B cell (primary cell): Measurements from ENCODE around the gene GREM1. TPM values are rescaled to one million over a fixed set of nuclear protein-coding genes. Genes with fewer than 3 reads are reported as not detected.

Experiments
- ATAC-seq: fragments of 200-7000 bp; cut with Tn5 transposase; one replicate; pipeline ENCODE4 v1.10.0; 2021; ENCODE audit warnings: low read depth, mild to moderate bottlenecking, moderate number of reproducible peaks, moderate library complexity
- CTCF ChIA-PET: fragments of 350-600 bp; sonication (Branson Sonifier 250); formaldehyde crosslinking; loops from one replicate; lab custom pipeline; 2021; ENCODE audit warnings: antibody characterized with exemption, inconsistent platforms; lab: Charles Lee
- POLR2A ChIA-PET: fragments of 350-600 bp; sonication (Branson Sonifier 250); formaldehyde crosslinking; loops from one replicate; lab custom pipeline; 2021; ENCODE audit warnings: antibody characterized with exemption; lab: Charles Lee
- DNase-seq: peaks from one replicate; pipeline ENCODE4 v3.0.0; 2013
- H2AFZ ChIP-seq: 2 replicates; pipeline ENCODE4 v1.6.1; 2012; ENCODE audit warnings: mild to moderate bottlenecking, low read depth, low read length; ENCODE audit not compliant: insufficient read depth, poor library complexity, severe bottlenecking
- H3K27ac ChIP-seq, 2 donors: 1 replicate in 1 of 2; 2 replicates in 1 of 2; pipeline ENCODE4 v1.5.1; 2012 to 2013; ENCODE audit warnings: low read length in 2 of 2, mild to moderate bottlenecking in 2 of 2, moderate library complexity in 1 of 2
- H3K27me3 ChIP-seq, 4 experiments: fragments of 200-600 bp in 1 of 4; sonication (generic) in 1 of 4; replicated peaks in 1 of 4; 1 replicate in 2 of 4; 2 replicates in 2 of 4; pipeline versions ENCODE4 v1.6.1 to v1.7.0; 2013 to 2016; ENCODE audit warnings: low read length in 3 of 4, mild to moderate bottlenecking in 2 of 4, mixed read lengths in 1 of 4, moderate library complexity in 1 of 4; ENCODE audit not compliant: insufficient read depth in 4 of 4, control insufficient read depth in 3 of 4; ENCODE audit errors: control extremely low read depth in 1 of 4
- H3K36me3 ChIP-seq, 2 experiments: replicated peaks in 1 of 2; 1 replicate in 1 of 2; 2 replicates in 1 of 2; pipeline versions ENCODE4 v1.6.1 to v1.7.1; 2013; ENCODE audit warnings: low read length in 1 of 2; ENCODE audit not compliant: insufficient read depth in 2 of 2, control insufficient read depth in 1 of 2; ENCODE audit errors: control extremely low read depth in 1 of 2, extremely low read depth in 1 of 2
- H3K4me1 ChIP-seq, 2 donors: fragments of 200-600 bp in 1 of 2; sonication (generic) in 1 of 2; 1 replicate in 1 of 2; 2 replicates in 1 of 2; pipeline versions ENCODE4 v1.5.1 to v1.6.1; 2013 to 2017; ENCODE audit warnings: low read length in 2 of 2; ENCODE audit not compliant: control insufficient read depth in 2 of 2, insufficient read depth in 2 of 2
- H3K4me2 ChIP-seq: replicated peaks from 2 replicates; pipeline ENCODE3; 2012; ENCODE audit warnings: mild to moderate bottlenecking, low read depth, low read length; ENCODE audit not compliant: poor library complexity, severe bottlenecking
- H3K4me3 ChIP-seq, 5 experiments: fragments of 200-600 bp in 1 of 5; sonication (generic) in 1 of 5; 1 replicate in 3 of 5; 2 replicates in 2 of 5; pipeline versions ENCODE4 v1.5.1 to v1.7.0; 2011 to 2016; ENCODE audit warnings: low read length in 4 of 5, mild to moderate bottlenecking in 4 of 5, low read depth in 2 of 5, control low read depth in 1 of 5, moderate library complexity in 1 of 5; ENCODE audit not compliant: insufficient read depth in 1 of 5; ENCODE audit errors: control extremely low read depth in 1 of 5, extremely low read depth in 1 of 5
- H3K79me2 ChIP-seq: fragments of 200-600 bp; sonication (generic); one replicate; pipeline ENCODE4 v1.6.0; 2016; ENCODE audit warnings: low read length; ENCODE audit not compliant: control insufficient read depth, insufficient read depth
- H3K9ac ChIP-seq: fragments of 200-600 bp; sonication (generic); 2 replicates; pipeline ENCODE4 v1.6.1; 2017; ENCODE audit warnings: mild to moderate bottlenecking, low read length, moderate library complexity
- H3K9me3 ChIP-seq, 3 donors: one replicate each; pipeline versions ENCODE4 v1.6.1 to v1.7.1; 2013; ENCODE audit warnings: low read length in 2 of 3; ENCODE audit not compliant: control insufficient read depth in 2 of 3, insufficient read depth in 1 of 3; ENCODE audit errors: control extremely low read depth in 1 of 3
- H4K20me1 ChIP-seq: 2 replicates; pipeline ENCODE4 v1.6.0; 2012; ENCODE audit warnings: mild to moderate bottlenecking, low read length; ENCODE audit not compliant: insufficient read depth, control insufficient read depth, poor library complexity, severe bottlenecking
- H3K27ac Mint-ChIP-seq: one replicate; pipeline ENCODE4 v1.8.0; 2021; ENCODE audit warnings: mixed read lengths
- H3K27me3 Mint-ChIP-seq: one replicate; pipeline ENCODE4 v1.8.0; 2021; ENCODE audit warnings: mixed read lengths
- H3K4me1 Mint-ChIP-seq: one replicate; pipeline ENCODE4 v1.8.0; 2021; ENCODE audit warnings: mixed read lengths
- H3K4me3 Mint-ChIP-seq: one replicate; pipeline ENCODE4 v1.8.0; 2021; ENCODE audit warnings: mixed read lengths
- H3K9me3 Mint-ChIP-seq: one replicate; pipeline ENCODE4 v1.8.0; 2022; ENCODE audit warnings: mixed read lengths; ENCODE audit not compliant: insufficient read depth
- CTCF ChIP-seq: fragments of 200-600 bp; IDR thresholded peaks from one replicate; pipeline ENCODE4 v1.8.0; 2022; ENCODE audit warnings: antibody characterized with exemption, mild to moderate bottlenecking
- EZH2 ChIP-seq: IDR thresholded peaks from 2 replicates; pipeline ENCODE4 v1.6.1; 2012; ENCODE audit warnings: borderline replicate concordance, low read depth, mild to moderate bottlenecking, moderate library complexity, low read length; ENCODE audit not compliant: insufficient read depth, poor library complexity, severe bottlenecking
- WGBS: methylation state at CpG from one replicate; pipeline ENCODE4 v1.1.5; 2013; ENCODE audit warnings: missing lambda C conversion rate; ENCODE audit not compliant: insufficient coverage; 5-methylcytosine and 5-hydroxymethylcytosine counted together
- intact Hi-C: fragments of 100-400 bp; cut with micrococcal nuclease; formaldehyde crosslinking; loops from one replicate; pipeline ENCODE4 v1.10.0; 2022
- polyA plus RNA-seq: library from polyadenylated mRNA; depleted of rRNA; stranded (reverse); fragments of >200 nt; gene quantifications from 2 replicates; pipeline ENCODE4 v1.2.3, GENCODE V29; 2012
- total RNA-seq, 2 donors: library from RNA; stranded (reverse); fragments of 120-200 nt in 1 of 2; gene quantifications; 1 replicate in 1 of 2; 2 replicates in 1 of 2; pipeline versions ENCODE4 v1.2.3 to v1.2.4, GENCODE V29; 2013 to 2022

The GREM1 gene
- total and polyA plus RNA-seq, 2 donors (not counting 1 experiment from before 2014, with no cell fraction given), result not detected

- no peaks in the 10 kb centered on the region for H4K20me1 ChIP-seq
- no peak for TF ChIP-seq CTCF
- TF ChIP-seq EZH2, result no peak
- H3K27me3 Mint-ChIP-seq, result no peaks in the 10 kb centered on the region
Measured at GRCh38 chr15:32675466-32675865, 42.3 kb upstream of the GREM1 start.

GRCh38 chr15:32676169-32676568 is 41.6 kb upstream of the GREM1 start:
- no peak overlapping the region for H2AFZ ChIP-seq
- no peaks in the 10 kb centered on the region for H4K20me1 ChIP-seq
- H3K27me3 ChIP-seq, result no peaks in the 10 kb centered on the region

More at GRCh38 chr15:32675466-32675865, 42.3 kb upstream of the GREM1 start:
- Mint-ChIP-seq H3K4me1 (no peaks in the 10 kb centered on the region), H3K27ac (no peak overlapping the region), H3K9me3 (no peaks in the 10 kb centered on the region), H3K4me3 (no peak overlapping the region)
- no peak overlapping the region for H3K27ac ChIP-seq
- CTCF ChIA-PET, result interaction anchor here (0.9 kb wide), 1 partner anchor 1025 kb away, joined by 3 read pairs; no protein-coding TSS in a partner anchor
- ATAC-seq (no peak), DNase-seq (no peak)
- H3K9ac ChIP-seq, result no peak overlapping the region
- POLR2A ChIA-PET, result no interaction called here
- H3K36me3 ChIP-seq, result no peaks in the 10 kb centered on the region
- H3K79me2 ChIP-seq, result no peaks in the 10 kb centered on the region
- WGBS, result 50% methylated on average over 3 of the region's 6 CpGs
- H3K4me3 ChIP-seq, result no peak overlapping the region
- no peak overlapping the region for H3K4me2 ChIP-seq
- H3K27me3 ChIP-seq, result no peaks in the 10 kb centered on the region
- no peak overlapping the region for H2AFZ ChIP-seq
- no peaks in the 10 kb centered on the region for H3K9me3 ChIP-seq
- no peaks in the 10 kb centered on the region for H3K4me1 ChIP-seq
- intact Hi-C loops, result no loop called here

More at GRCh38 chr15:32676169-32676568, 41.6 kb upstream of the GREM1 start:
- no peak for DNase-seq
- Histone ChIP-seq H3K36me3 (no peaks in the 10 kb centered on the region), H3K9ac (no peak overlapping the region), H3K79me2 (no peaks in the 10 kb centered on the region), H3K27ac (no peak overlapping the region), H3K4me3 (no peak overlapping the region), H3K4me1 (no peaks in the 10 kb centered on the region), H3K9me3 (no peaks in the 10 kb centered on the region), H3K4me2 (no peak overlapping the region)
- ChIA-PET POLR2A (no interaction called here), CTCF (interaction anchor here (0.9 kb wide), 1 partner anchor 1024 kb away, joined by 3 read pairs; no protein-coding TSS in a partner anchor)
- Mint-ChIP-seq H3K4me1 (no peaks in the 10 kb centered on the region), H3K4me3 (no peak overlapping the region), H3K9me3 (no peaks in the 10 kb centered on the region), H3K27ac (no peak overlapping the region), H3K27me3 (no peaks in the 10 kb centered on the region)
- 100% methylated on average over 1 of the region's 2 CpGs for WGBS
- TF ChIP-seq CTCF, result no peak
- no peak for TF ChIP-seq EZH2
- intact Hi-C loops, result no loop called here
- no peak for ATAC-seq
